Right atrium auricular region (tissue), 2 donors: ENCODE data around the gene GPR83. TPM values are rescaled to one million over a fixed set of nuclear protein-coding genes. Genes with fewer than 3 reads are reported as not detected.

Source experiments
- DNase-seq: peaks from one replicate; pipeline ENCODE4 v3.0.0-alpha.2; 2019; ENCODE audit warnings: low spot score
- H3K27ac ChIP-seq, 2 donors: fragments of 200-600 bp; sonication (generic); 1 replicate in 1 of 2; 2 replicates in 1 of 2; pipeline ENCODE4 v1.5.1; 2016 to 2019
- H3K27me3 ChIP-seq, 2 donors: fragments of 200-600 bp; sonication (generic); one replicate each; pipeline versions ENCODE4 v1.5.1 to v1.6.0; 2017 to 2019
- H3K36me3 ChIP-seq: fragments of 200-600 bp; sonication (generic); one replicate; pipeline ENCODE4 v1.5.1; 2016
- H3K4me1 ChIP-seq, 2 donors: fragments of 200-600 bp; sonication (generic); one replicate each; pipeline versions ENCODE4 v1.5.1 to v1.6.0; 2017 to 2019
- H3K4me3 ChIP-seq, 2 donors: fragments of 200-600 bp; sonication (generic); 1 replicate in 1 of 2; 2 replicates in 1 of 2; pipeline ENCODE4 v1.5.1; 2017 to 2019; ENCODE audit warnings: mild to moderate bottlenecking in 1 of 2, moderate library complexity in 1 of 2
- H3K9me3 ChIP-seq, 2 donors: fragments of 200-600 bp; sonication (generic); one replicate each; pipeline ENCODE4 v1.5.1; 2019
- CTCF ChIP-seq, 2 donors: fragments of 200-600 bp; sonication (generic); IDR thresholded peaks; one replicate each; pipeline ENCODE4 v1.5.1; 2019; ENCODE audit warnings: antibody characterized with exemption in 2 of 2
- total RNA-seq, 2 donors: library from RNA; depleted of rRNA; stranded (reverse); fragments of >200 nt; gene quantifications; one replicate each; pipeline ENCODE4 v1.1.0, GENCODE V29; 2016

The GPR83 gene
- under 1 TPM in 1 of 2 donors, not detected in 1; 0.12 TPM for total RNA-seq

GRCh38 chr11:94400839-94401772 is at the start of gene GPR83:
TSS of gene GPR83 (minus strand) at chr11:94401419. CDS start at chr11:94401247, 172 bp downstream.
- Histone ChIP-seq H3K4me1 (peaks cover 0 to 10% of the 10 kb centered on the region in 2 donors), H3K27ac (no peak within 1 kb of the TSS), H3K4me3 (peak within 1 kb of the TSS; percentile 15 to 47), H3K36me3 (no peaks in the 10 kb centered on the region), H3K27me3 (no peaks in the 10 kb centered on the region), H3K9me3 (no peaks in the 10 kb centered on the region)
- no peak for DNase-seq
- TF ChIP-seq CTCF (IDR thresholded peaks at IDR 0.05) = no peak

GRCh38 chr11:94450048-94450447 is 48.8 kb upstream of the GPR83 start:
- Histone ChIP-seq H3K9me3 (no peaks in the 10 kb centered on the region), H3K4me1 (no peaks in the 10 kb centered on the region), H3K4me3 (no peak overlapping the region), H3K36me3 (peaks cover 17% of the 10 kb centered on the region), H3K27me3 (no peaks in the 10 kb centered on the region), H3K27ac (no peak overlapping the region)
- no peak for TF ChIP-seq CTCF (IDR thresholded peaks at IDR 0.05)
- no peak for DNase-seq

- Histone ChIP-seq H3K27me3 (no peaks in the 10 kb centered on the region), H3K4me3 (no peak overlapping the region), H3K4me1 (no peaks in the 10 kb centered on the region), H3K9me3 (no peaks in the 10 kb centered on the region), H3K27ac (no peak overlapping the region), H3K36me3 (peaks cover 18% of the 10 kb centered on the region)
- no peak for DNase-seq
- TF ChIP-seq CTCF (IDR thresholded peaks at IDR 0.05) = no peak
These were observed 48.2 kb upstream of the GPR83 start for GRCh38 chr11:94449437-94449836.

GRCh38 chr11:94449029-94449428 is 47.8 kb upstream of the GPR83 start:
- Histone ChIP-seq H3K4me1 (no peaks in the 10 kb centered on the region), H3K36me3 (peaks cover 18% of the 10 kb centered on the region), H3K4me3 (no peak overlapping the region), H3K27me3 (no peaks in the 10 kb centered on the region), H3K27ac (no peak overlapping the region), H3K9me3 (no peaks in the 10 kb centered on the region)
- TF ChIP-seq CTCF (IDR thresholded peaks at IDR 0.05) = no peak
- DNase-seq = no peak

- H3K4me3 ChIP-seq = no peak overlapping the region
- peaks cover 18% of the 10 kb centered on the region for H3K36me3 ChIP-seq
- H3K4me1 ChIP-seq = no peaks in the 10 kb centered on the region
- no peak for DNase-seq
- H3K9me3 ChIP-seq = no peaks in the 10 kb centered on the region
- TF ChIP-seq CTCF (IDR thresholded peaks at IDR 0.05) = no peak
- no peak overlapping the region for H3K27ac ChIP-seq
- no peaks in the 10 kb centered on the region for H3K27me3 ChIP-seq
These were observed 45.9 kb upstream of the GPR83 start for GRCh38 chr11:94447149-94447548.
